NB4 (cell line): ENCODE data around the gene MRPL36.
"Not testable (repeated sequence)": the region's sequence is repeated elsewhere in the genome, so short reads cannot be mapped to it uniquely, and the experiment has no call there.

ENCODE experiments used
- DNase-seq: peaks from one replicate; pipeline ENCODE4 v3.0.0; 2010; ENCODE audit warnings: low read depth
- H3K4me3 ChIP-seq: one replicate; pipeline ENCODE4 v1.5.1; 2011; ENCODE audit warnings: mild to moderate bottlenecking, low read depth, low read length, moderate library complexity
- MYC ChIP-seq: IDR thresholded peaks from 2 replicates; pipeline ENCODE4 v1.6.1; 2011; ENCODE audit warnings: low read depth, low read length
- POLR2A ChIP-seq: IDR thresholded peaks from 2 replicates; pipeline ENCODE4 v1.6.1; 2011; ENCODE audit warnings: mild to moderate bottlenecking; ENCODE audit not compliant: insufficient read length; ENCODE audit errors: extremely low read depth
- TF ChIP-seq, protein P1 (sequence below): IDR thresholded peaks from 2 replicates; pipeline ENCODE4 v1.6.1; 2011; ENCODE audit warnings: low read depth, low read length
- TF ChIP-seq, protein P2 (sequence below): IDR thresholded peaks from one replicate; pipeline ENCODE4 v1.5.1; 2012; ENCODE audit warnings: low read depth, low read length

Gene MRPL36

DNA sequence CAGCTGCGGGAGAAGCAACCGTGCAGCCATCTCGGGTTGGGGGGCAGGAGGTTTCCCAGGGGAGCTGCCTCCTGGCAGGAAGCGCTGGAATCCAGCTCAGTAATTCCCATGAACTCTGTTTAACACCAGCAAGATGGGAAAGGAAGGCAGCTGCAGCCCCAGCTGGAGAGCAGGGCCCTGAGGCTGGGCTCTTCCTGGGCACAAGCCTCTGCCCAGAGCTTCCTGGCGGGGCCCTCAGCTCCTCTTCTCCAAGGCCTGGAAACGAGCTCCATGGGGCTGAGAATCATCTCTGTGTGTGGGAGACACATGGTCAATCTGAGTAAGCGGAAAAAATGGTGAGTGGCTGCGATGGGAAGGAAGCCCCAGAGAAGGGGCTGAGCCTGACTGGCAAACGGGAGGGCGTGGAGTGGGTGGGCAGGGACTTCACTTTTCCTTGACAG lies 6.3 kb downstream of the MRPL36 start:
- peak; percentile 75 for DNase-seq
- TF ChIP-seq, protein P1, sequence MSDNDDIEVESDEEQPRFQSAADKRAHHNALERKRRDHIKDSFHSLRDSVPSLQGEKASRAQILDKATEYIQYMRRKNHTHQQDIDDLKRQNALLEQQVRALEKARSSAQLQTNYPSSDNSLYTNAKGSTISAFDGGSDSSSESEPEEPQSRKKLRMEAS = peak; percentile 80; the same call in 1 of the 2 replicates
- TF ChIP-seq, protein P2, sequence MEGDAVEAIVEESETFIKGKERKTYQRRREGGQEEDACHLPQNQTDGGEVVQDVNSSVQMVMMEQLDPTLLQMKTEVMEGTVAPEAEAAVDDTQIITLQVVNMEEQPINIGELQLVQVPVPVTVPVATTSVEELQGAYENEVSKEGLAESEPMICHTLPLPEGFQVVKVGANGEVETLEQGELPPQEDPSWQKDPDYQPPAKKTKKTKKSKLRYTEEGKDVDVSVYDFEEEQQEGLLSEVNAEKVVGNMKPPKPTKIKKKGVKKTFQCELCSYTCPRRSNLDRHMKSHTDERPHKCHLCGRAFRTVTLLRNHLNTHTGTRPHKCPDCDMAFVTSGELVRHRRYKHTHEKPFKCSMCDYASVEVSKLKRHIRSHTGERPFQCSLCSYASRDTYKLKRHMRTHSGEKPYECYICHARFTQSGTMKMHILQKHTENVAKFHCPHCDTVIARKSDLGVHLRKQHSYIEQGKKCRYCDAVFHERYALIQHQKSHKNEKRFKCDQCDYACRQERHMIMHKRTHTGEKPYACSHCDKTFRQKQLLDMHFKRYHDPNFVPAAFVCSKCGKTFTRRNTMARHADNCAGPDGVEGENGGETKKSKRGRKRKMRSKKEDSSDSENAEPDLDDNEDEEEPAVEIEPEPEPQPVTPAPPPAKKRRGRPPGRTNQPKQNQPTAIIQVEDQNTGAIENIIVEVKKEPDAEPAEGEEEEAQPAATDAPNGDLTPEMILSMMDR = no peak
- TF ChIP-seq MYC (peak; percentile 75; the same call in 1 of the 2 replicates), POLR2A (no peak)
- H3K4me3 ChIP-seq = peak overlapping the region; percentile 49

DNA sequence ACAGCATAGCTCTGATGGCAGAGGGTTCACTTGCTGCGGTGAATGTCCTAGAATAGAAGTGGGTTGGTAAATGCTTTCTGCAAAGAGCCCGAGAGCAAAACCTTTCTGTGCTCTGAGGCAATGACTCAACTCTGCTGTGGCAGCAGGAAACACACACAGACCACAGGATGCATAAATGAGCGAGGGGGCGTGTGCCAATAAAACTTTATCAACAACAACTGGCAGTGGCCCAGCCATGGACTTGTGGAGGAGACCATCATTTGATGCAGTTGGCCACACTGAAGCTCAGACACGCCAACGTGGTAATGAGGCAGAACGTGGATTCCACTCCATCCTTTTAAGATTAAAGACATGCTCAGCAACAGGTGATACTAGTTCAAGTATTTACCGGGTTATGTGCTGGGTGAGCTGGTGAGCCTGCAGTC lies 6.8 kb downstream of the MRPL36 start:
- DNase-seq = peak; percentile 99
- peak overlapping the region; percentile 49 for H3K4me3 ChIP-seq
- TF ChIP-seq MYC (peak; percentile 97), POLR2A (peak; percentile 79)
- TF ChIP-seq, protein P2 = no peak
- TF ChIP-seq, protein P1 = peak; percentile 88

DNA sequence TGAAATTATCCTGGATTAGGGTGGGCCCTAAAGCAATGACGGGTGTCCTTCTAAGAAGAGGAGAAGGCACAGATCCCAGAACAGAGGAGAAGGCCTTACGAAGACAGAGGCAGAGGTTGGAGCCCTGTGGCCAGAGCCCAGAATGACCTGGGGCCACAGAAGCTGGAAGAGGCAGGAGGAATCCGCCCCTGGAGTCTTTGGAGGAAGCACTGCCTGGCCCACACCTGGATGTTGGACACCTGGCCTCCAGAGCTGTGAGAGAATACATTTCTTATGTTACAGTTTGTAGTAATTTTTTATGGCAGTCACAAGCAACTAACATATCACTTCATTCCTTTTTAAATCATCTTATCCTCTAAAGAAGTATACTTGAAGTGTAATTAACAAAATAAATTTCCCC lies 8.5 kb downstream of the MRPL36 start:
- H3K4me3 ChIP-seq = no peak overlapping the region
- no peak for DNase-seq
- TF ChIP-seq, protein P2 = no peak
- TF ChIP-seq MYC (no peak), POLR2A (no peak)
- TF ChIP-seq, protein P1 = no peak

DNA sequence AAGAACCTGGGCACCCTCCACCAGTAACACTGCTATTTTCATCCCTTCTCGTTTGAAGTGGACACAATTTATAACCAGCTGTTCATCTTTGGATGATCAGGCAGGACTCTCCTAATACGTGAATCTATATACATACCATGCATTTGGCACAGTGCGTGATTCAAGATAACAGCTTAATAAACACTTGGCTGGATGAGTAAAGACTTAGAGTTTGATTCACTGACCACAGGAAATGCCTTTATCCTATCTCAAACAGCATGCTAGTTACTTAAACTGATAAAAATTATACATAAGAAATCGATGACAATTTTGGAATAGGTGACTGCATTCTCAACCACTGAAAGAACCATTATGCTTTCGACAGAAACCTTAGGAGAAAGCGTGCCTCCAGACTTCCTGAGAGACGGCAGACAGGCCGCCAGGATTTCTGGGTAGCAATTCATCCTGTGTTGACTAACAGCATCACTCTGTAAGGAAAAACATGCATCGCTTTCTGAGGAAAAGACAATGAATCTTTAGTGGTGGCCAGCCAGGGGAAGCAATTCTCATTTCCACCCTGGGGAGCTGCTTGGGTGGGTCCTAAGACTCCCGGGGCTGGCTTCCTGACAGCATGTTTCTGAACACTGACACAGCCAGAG lies 9.7 kb downstream of the MRPL36 start:
- TF ChIP-seq, protein P2 = no peak
- TF ChIP-seq, protein P1 = no peak
- TF ChIP-seq POLR2A (no peak), MYC (no peak)
- no peak overlapping the region for H3K4me3 ChIP-seq
- DNase-seq = no peak

DNA sequence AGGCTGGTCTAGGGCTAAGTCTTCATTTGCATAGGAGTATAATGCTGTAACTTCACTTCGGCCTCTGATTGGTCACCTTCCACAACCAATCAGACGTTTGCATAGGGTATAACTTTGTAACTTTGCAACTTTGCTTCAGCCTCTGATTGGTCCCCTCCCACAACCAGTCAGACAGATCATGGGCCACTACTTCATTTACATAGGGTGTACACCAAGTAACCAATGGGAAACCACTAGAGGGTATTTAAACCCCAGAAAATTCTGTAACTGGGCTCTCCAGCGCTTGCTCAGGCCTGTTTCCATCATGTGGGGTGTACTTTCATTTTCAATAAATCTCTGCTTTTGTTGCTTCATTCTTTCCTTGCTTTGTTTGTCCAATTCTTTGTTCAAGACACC lies 10.2 kb downstream of the MRPL36 start:
- peak; percentile 40 for DNase-seq
- H3K4me3 ChIP-seq = not testable (repeated sequence)

DNA sequence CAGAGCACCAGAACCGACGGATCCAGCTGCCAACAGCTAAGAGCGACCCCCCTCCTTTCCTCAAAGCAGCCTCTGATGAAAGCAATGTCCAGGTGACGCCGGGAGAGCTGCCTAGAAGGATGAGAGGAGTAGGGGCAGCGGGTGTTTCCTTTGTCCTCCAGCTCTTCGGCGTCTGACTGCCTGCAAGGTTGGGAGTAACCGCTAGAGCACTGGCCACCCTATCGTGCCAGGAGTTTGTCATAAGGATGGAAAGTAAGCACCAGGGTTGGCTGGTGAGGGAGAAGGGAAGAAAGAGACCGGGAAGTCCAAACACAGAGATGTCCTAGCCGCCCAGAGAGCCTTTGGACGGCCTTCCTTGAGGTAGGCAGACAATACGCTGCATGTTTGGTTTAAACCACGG lies 10.8 kb downstream of the MRPL36 start:
- no peak overlapping the region for H3K4me3 ChIP-seq
- TF ChIP-seq, protein P1 = no peak
- TF ChIP-seq MYC = no peak
- no peak for DNase-seq

DNA sequence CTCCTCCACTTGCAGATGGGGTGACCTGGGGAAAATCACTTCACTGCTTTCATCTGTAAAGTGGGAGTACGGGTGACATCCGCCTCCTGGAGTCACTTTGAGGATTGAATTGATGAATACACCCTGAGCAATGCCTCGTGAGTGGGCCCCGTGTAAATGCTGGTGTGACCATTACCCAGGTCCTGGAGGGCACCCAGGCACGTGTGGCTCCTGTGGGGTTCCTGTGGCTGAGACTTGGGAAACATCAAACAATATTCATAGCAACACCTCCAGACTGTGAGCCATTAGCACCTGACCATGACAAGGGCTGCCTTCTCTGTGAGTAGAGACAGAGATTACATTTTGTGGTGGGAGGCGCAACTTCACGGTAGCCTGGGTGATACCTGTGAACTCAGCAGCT lies 11.4 kb downstream of the MRPL36 start:
- no peak overlapping the region for H3K4me3 ChIP-seq
- TF ChIP-seq, protein P2 = no peak
- TF ChIP-seq POLR2A = no peak
- TF ChIP-seq MYC = no peak
- TF ChIP-seq, protein P1 = no peak
- DNase-seq = no peak
